ENCODE results near the gene CDC14A.

CDC14A gene

GRCh38 chr1:100523038-100523652 lies 170.8 kb downstream of the CDC14A start:
- TF ChIP-seq TAF1 (IDR thresholded peaks at IDR 0.05; ENCODE audit: borderline replicate concordance, insufficient read depth, low read length), result no peak
- no peak for TF ChIP-seq REST (IDR thresholded peaks at IDR 0.05; ENCODE audit: insufficient read depth in 1 of 2, low read depth in 2 of 2, low read length in 2 of 2)
- TF ChIP-seq POLR2AphosphoS5 (IDR thresholded peaks at IDR 0.05; ENCODE audit: low read depth, low read length), result no peak
- no peak for TF ChIP-seq FOXP2 (optimal IDR thresholded peaks at IDR 0.05; ENCODE audit: borderline replicate concordance, extremely low read depth, extremely low read length, insufficient read depth)
- TF ChIP-seq SIN3A (IDR thresholded peaks at IDR 0.05; ENCODE audit: borderline replicate concordance, insufficient read depth, low read length), result no peak

- TF ChIP-seq TAF1 (IDR thresholded peaks at IDR 0.05; ENCODE audit: borderline replicate concordance, insufficient read depth, low read length) (no peak), POLR2AphosphoS5 (IDR thresholded peaks at IDR 0.05; ENCODE audit: low read depth, low read length) (no peak), FOXP2 (optimal IDR thresholded peaks at IDR 0.05; ENCODE audit: borderline replicate concordance, extremely low read depth, extremely low read length, insufficient read depth) (no peak), SIN3A (IDR thresholded peaks at IDR 0.05; ENCODE audit: borderline replicate concordance, insufficient read depth, low read length) (no peak), REST (IDR thresholded peaks at IDR 0.05; ENCODE audit: insufficient read depth in 1 of 2, low read depth in 2 of 2, low read length in 2 of 2) (no peak)
Measured at GRCh38 chr1:100524355-100524754, 172.0 kb downstream of the CDC14A start.

- TF ChIP-seq TAF1 (IDR thresholded peaks at IDR 0.05; ENCODE audit: borderline replicate concordance, insufficient read depth, low read length) (no peak), REST (IDR thresholded peaks at IDR 0.05; ENCODE audit: insufficient read depth in 1 of 2, low read depth in 2 of 2, low read length in 2 of 2) (no peak), POLR2AphosphoS5 (IDR thresholded peaks at IDR 0.05; ENCODE audit: low read depth, low read length) (no peak)
Measured at GRCh38 chr1:100526894-100527293, 174.6 kb downstream of the CDC14A start.

GRCh38 chr1:100528871-100529270 lies 176.6 kb downstream of the CDC14A start:
- no peak for TF ChIP-seq TAF1 (IDR thresholded peaks at IDR 0.05; ENCODE audit: borderline replicate concordance, insufficient read depth, low read length)
- TF ChIP-seq FOXP2 (optimal IDR thresholded peaks at IDR 0.05; ENCODE audit: borderline replicate concordance, extremely low read depth, extremely low read length, insufficient read depth), result no peak
- TF ChIP-seq POLR2AphosphoS5 (IDR thresholded peaks at IDR 0.05; ENCODE audit: low read depth, low read length), result no peak
- no peak for TF ChIP-seq REST (IDR thresholded peaks at IDR 0.05; ENCODE audit: insufficient read depth in 1 of 2, low read depth in 2 of 2, low read length in 2 of 2)

- TF ChIP-seq FOXP2 (optimal IDR thresholded peaks at IDR 0.05; ENCODE audit: borderline replicate concordance, extremely low read depth, extremely low read length, insufficient read depth) (no peak), REST (IDR thresholded peaks at IDR 0.05; ENCODE audit: insufficient read depth in 1 of 2, low read depth in 2 of 2, low read length in 2 of 2) (no peak), TAF1 (IDR thresholded peaks at IDR 0.05; ENCODE audit: borderline replicate concordance, insufficient read depth, low read length) (no peak), SIN3A (IDR thresholded peaks at IDR 0.05; ENCODE audit: borderline replicate concordance, insufficient read depth, low read length) (no peak), POLR2AphosphoS5 (IDR thresholded peaks at IDR 0.05; ENCODE audit: low read depth, low read length) (no peak)
Measured at GRCh38 chr1:100530141-100530540, 177.8 kb downstream of the CDC14A start.

Data from PFSK-1 (cell line).